Type B pancreatic cell (in vitro differentiated cells): ENCODE measurements around the gene PLEKHF1. TPM values are rescaled to one million over a fixed set of nuclear protein-coding genes. Genes with fewer than 3 reads are reported as not detected.
A peak's percentile ranks its signal among the peaks of the same experiment; 100 is the strongest.

Experiments used
- DNase-seq: peaks from one replicate; pipeline ENCODE4 v3.0.0; 2021; ENCODE audit warnings: mixed read lengths; ENCODE audit not compliant: unreplicated experiment; ENCODE audit errors: extremely low spot score
- H3K27ac Mint-ChIP-seq: 2 replicates; pipeline ENCODE4 v1.8.0; 2021; ENCODE audit warnings: mild to moderate bottlenecking, mixed read lengths
- H3K27me3 Mint-ChIP-seq: 2 replicates; pipeline ENCODE4 v1.8.0; 2021; ENCODE audit warnings: mixed read lengths
- H3K36me3 Mint-ChIP-seq: 2 replicates; pipeline ENCODE4 v1.8.0; 2021; ENCODE audit warnings: mixed read lengths
- H3K4me1 Mint-ChIP-seq: one replicate; pipeline ENCODE4 v1.8.0; 2021; ENCODE audit warnings: mixed read lengths; ENCODE audit not compliant: unreplicated experiment
- H3K4me3 Mint-ChIP-seq: 2 replicates; pipeline ENCODE4 v1.8.0; 2021; ENCODE audit warnings: mild to moderate bottlenecking, mixed read lengths
- H3K9me3 Mint-ChIP-seq: 2 replicates; pipeline ENCODE4 v1.8.0; 2021; ENCODE audit warnings: mixed read lengths
- total RNA-seq: library from RNA; stranded (reverse); gene quantifications from 2 replicates; pipeline ENCODE4 v1.2.1, GENCODE V29; 2021; ENCODE audit warnings: low replicate concordance
- TF ChIP-seq, protein P1 (sequence below): fragments of 200-600 bp; sonication (generic); conservative IDR thresholded peaks from 2 replicates; pipeline ENCODE4 v1.5.0; 2021; ENCODE audit warnings: antibody characterized with exemption, mild to moderate bottlenecking

PLEKHF1 gene
- total RNA-seq, 1 donor from 2014 or later = 6.3 TPM

GRCh38 chr19:29676586-29676985 lies 11.3 kb downstream of the PLEKHF1 start:
- TF ChIP-seq, protein P1, sequence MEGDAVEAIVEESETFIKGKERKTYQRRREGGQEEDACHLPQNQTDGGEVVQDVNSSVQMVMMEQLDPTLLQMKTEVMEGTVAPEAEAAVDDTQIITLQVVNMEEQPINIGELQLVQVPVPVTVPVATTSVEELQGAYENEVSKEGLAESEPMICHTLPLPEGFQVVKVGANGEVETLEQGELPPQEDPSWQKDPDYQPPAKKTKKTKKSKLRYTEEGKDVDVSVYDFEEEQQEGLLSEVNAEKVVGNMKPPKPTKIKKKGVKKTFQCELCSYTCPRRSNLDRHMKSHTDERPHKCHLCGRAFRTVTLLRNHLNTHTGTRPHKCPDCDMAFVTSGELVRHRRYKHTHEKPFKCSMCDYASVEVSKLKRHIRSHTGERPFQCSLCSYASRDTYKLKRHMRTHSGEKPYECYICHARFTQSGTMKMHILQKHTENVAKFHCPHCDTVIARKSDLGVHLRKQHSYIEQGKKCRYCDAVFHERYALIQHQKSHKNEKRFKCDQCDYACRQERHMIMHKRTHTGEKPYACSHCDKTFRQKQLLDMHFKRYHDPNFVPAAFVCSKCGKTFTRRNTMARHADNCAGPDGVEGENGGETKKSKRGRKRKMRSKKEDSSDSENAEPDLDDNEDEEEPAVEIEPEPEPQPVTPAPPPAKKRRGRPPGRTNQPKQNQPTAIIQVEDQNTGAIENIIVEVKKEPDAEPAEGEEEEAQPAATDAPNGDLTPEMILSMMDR = no peak
- no peaks in the 10 kb centered on the region for H3K36me3 Mint-ChIP-seq
- no peak overlapping the region for H3K4me3 Mint-ChIP-seq

GRCh38 chr19:29677001-29677817 lies 11.9 kb downstream of the PLEKHF1 start:
- Mint-ChIP-seq H3K4me1 (peaks cover 4% of the 10 kb centered on the region), H3K4me3 (no peak overlapping the region)

More at GRCh38 chr19:29676586-29676985, 11.3 kb downstream of the PLEKHF1 start:
- no peak for DNase-seq
- Mint-ChIP-seq H3K4me1 (peaks cover 10% of the 10 kb centered on the region), H3K9me3 (no peaks in the 10 kb centered on the region), H3K27ac (peak overlapping the region; percentile 48), H3K27me3 (no peaks in the 10 kb centered on the region)

DNA sequence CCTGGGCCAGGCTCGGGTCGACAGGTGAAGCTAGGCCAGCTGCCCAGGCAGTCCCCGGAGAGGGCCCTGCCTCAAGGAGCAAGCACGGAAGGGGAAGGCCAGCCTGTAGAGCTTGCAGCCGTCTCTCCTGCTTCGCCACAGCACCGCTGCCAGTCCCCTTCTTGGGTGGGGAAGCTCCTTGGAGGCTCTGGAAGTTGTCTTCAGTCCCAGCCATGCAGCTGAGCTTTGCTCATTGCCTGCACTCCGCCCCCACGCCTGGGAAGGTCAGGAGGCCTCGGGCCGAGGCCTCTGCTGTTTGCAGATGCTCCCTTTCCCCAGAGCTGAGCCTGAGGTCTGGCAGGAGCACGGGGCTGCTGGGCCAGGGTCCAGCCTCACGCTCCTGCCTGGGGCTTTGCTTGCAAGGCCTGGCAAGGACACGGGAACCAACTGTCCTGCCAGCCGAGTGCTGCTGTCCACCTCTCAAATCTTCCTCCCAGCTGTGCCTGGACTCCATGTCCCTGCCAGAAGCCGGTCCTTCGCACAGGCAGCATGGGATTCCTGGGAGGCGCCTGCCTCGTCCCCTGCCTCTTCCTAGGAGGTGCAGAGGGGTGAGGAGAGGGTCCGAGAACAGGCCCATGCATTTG lies 13.3 kb downstream of the PLEKHF1 start:
- no peak for DNase-seq
- Mint-ChIP-seq H3K4me1 (no peaks in the 10 kb centered on the region), H3K4me3 (no peak overlapping the region), H3K27ac (no peak overlapping the region), H3K36me3 (no peaks in the 10 kb centered on the region), H3K9me3 (no peaks in the 10 kb centered on the region), H3K27me3 (no peaks in the 10 kb centered on the region)
- TF ChIP-seq, protein P1 = no peak

More at GRCh38 chr19:29677001-29677817, 11.9 kb downstream of the PLEKHF1 start:
- Mint-ChIP-seq H3K27ac (no peak overlapping the region), H3K27me3 (no peaks in the 10 kb centered on the region), H3K9me3 (no peaks in the 10 kb centered on the region), H3K36me3 (no peaks in the 10 kb centered on the region)
- no peak for DNase-seq
- TF ChIP-seq, protein P1 = peak; percentile 39

DNA sequence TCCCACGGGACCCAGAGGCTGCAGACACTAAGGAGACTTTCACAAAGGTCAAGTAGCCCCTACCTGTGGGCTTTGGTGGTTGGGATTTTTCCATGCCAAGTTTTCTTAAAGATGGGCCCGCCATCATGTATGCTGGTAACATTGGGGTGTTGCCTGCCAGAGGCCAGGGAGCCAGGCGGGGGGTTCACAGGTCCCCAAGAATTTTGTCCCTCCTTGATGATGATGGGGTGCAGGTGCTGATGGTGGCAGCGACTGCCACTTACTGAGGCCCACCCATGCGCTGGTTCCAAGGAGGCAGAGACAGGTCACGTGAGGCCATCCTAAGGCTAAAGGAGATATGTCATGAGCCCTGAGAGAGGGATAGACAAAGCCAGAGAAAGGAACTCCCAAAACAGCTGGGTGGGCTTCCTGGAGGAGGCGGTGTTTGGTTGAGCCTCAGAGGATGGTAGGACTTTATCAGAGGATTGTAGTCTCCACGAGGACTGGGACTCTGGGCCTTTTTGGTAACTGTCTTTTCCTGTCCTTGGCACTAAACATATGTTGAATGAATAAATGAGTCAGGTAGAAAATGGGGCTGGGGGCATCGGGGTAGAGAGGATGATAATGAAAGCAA lies 14.4 kb downstream of the PLEKHF1 start:
- no peak for DNase-seq
- H3K36me3 Mint-ChIP-seq = no peaks in the 10 kb centered on the region
- no peaks in the 10 kb centered on the region for H3K27me3 Mint-ChIP-seq
- TF ChIP-seq, protein P1 = no peak
- no peak overlapping the region for H3K27ac Mint-ChIP-seq
- H3K9me3 Mint-ChIP-seq = no peaks in the 10 kb centered on the region
- H3K4me1 Mint-ChIP-seq = no peaks in the 10 kb centered on the region
- H3K4me3 Mint-ChIP-seq = no peak overlapping the region

DNA sequence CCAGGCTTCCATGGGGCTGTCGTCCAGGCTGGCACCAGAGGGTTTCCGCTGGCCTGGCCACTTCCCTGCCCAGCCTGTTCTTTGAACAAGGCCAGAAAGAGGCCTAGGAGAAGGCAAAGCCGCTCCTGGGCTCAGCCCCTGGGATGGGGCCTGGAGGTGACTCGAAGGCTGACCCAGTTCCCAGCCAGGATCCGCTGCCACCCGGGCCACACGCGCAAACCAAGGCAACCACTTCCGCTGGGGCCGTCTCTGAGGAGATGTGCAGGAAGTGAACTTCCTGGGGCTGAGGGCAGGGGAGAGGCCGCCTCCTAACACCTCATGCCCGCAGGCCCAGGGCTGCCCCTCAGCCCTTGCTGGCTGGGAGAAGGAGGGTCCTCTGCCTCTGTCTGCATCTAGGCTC lies 15.2 kb downstream of the PLEKHF1 start:
- TF ChIP-seq, protein P1 = no peak
- no peaks in the 10 kb centered on the region for H3K27me3 Mint-ChIP-seq
- no peaks in the 10 kb centered on the region for H3K36me3 Mint-ChIP-seq
- no peak overlapping the region for H3K27ac Mint-ChIP-seq
- no peaks in the 10 kb centered on the region for H3K4me1 Mint-ChIP-seq
- no peak for DNase-seq
- H3K4me3 Mint-ChIP-seq = no peak overlapping the region
- no peaks in the 10 kb centered on the region for H3K9me3 Mint-ChIP-seq
